HL-60 (cell line): ENCODE data around the gene EYA2.

Source experiments
- DNase-seq, 2 experiments: peaks; one replicate each; pipeline ENCODE4 v3.0.0-alpha.2; 2010 to 2020; ENCODE audit warnings: low read depth in 1 of 2, low spot score in 1 of 2
- H3K27ac ChIP-seq: fragments of 250-450 bp; sonication (Bioruptor Pico); replicated peaks from 2 replicates; pipeline ENCODE4 v1.5.1; 2020; ENCODE audit warnings: mild to moderate bottlenecking, moderate library complexity
- H3K27me3 ChIP-seq: fragments of 250-450 bp; sonication (Bioruptor Pico); 2 replicates; pipeline ENCODE4 v1.5.1; 2021; ENCODE audit warnings: mild to moderate bottlenecking, moderate library complexity; ENCODE audit not compliant: insufficient read depth, poor library complexity, severe bottlenecking
- H3K4me3 ChIP-seq: replicated peaks from 2 replicates; pipeline ENCODE4 v1.5.1; 2011; ENCODE audit warnings: mild to moderate bottlenecking, control low read depth, low read length; ENCODE audit not compliant: insufficient read depth
- CTCF ChIP-seq: IDR thresholded peaks from one replicate; pipeline ENCODE4 v1.5.1; 2011; ENCODE audit warnings: low read length, control low read depth, inconsistent platforms; ENCODE audit not compliant: insufficient read depth
- GABPA ChIP-seq: IDR thresholded peaks from 2 replicates; pipeline ENCODE4 v1.6.1; 2012; ENCODE audit warnings: low read depth
- POLR2AphosphoS5 ChIP-seq: IDR thresholded peaks from 2 replicates; pipeline ENCODE4 v1.6.1; 2012; ENCODE audit warnings: low read depth
- SPI1 ChIP-seq: IDR thresholded peaks from 2 replicates; pipeline ENCODE4 v1.6.1; 2012; ENCODE audit warnings: low read depth, mild to moderate bottlenecking, borderline replicate concordance
- TF ChIP-seq, protein P1 (sequence below): IDR thresholded peaks from 2 replicates; pipeline ENCODE4 v1.6.1; 2012; ENCODE audit warnings: low read depth; ENCODE audit not compliant: insufficient replicate concordance

The EYA2 gene

DNA sequence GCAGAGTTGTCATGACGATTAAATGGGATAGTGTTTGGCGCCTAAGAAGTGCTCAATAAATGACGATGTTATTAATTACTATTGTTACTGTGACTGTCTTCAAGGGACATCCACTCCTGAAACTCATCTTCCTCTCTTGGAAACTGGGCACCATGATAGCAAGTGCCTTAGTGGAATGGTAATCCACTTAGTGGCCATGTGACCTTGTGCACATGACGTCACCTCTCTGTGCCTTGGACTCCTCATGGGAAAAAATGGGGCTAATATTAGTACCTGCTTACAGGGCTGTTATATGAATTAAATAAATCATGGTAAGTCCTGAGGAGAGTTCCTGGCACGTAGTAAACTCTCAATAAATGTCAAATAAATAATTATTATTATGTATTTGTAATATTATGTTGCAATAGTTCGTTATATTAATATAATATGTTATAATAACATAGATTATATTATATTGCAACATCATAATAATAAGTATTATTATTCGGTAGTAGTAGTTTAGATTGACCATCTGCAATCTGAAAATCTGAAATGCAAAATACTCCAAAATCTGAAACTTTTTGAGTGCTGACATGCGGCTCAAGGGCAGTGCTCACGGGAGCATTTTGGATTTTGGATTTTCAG lies 40.9 kb downstream of the EYA2 start:
- no peak for DNase-seq
- TF ChIP-seq POLR2AphosphoS5 (no peak), GABPA (no peak), CTCF (no peak), SPI1 (no peak)
- TF ChIP-seq, protein P1, sequence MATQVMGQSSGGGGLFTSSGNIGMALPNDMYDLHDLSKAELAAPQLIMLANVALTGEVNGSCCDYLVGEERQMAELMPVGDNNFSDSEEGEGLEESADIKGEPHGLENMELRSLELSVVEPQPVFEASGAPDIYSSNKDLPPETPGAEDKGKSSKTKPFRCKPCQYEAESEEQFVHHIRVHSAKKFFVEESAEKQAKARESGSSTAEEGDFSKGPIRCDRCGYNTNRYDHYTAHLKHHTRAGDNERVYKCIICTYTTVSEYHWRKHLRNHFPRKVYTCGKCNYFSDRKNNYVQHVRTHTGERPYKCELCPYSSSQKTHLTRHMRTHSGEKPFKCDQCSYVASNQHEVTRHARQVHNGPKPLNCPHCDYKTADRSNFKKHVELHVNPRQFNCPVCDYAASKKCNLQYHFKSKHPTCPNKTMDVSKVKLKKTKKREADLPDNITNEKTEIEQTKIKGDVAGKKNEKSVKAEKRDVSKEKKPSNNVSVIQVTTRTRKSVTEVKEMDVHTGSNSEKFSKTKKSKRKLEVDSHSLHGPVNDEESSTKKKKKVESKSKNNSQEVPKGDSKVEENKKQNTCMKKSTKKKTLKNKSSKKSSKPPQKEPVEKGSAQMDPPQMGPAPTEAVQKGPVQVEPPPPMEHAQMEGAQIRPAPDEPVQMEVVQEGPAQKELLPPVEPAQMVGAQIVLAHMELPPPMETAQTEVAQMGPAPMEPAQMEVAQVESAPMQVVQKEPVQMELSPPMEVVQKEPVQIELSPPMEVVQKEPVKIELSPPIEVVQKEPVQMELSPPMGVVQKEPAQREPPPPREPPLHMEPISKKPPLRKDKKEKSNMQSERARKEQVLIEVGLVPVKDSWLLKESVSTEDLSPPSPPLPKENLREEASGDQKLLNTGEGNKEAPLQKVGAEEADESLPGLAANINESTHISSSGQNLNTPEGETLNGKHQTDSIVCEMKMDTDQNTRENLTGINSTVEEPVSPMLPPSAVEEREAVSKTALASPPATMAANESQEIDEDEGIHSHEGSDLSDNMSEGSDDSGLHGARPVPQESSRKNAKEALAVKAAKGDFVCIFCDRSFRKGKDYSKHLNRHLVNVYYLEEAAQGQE = no peak
- no peak overlapping the region for H3K27ac ChIP-seq
- H3K4me3 ChIP-seq = no peak overlapping the region
- no peaks in the 10 kb centered on the region for H3K27me3 ChIP-seq

GRCh38 chr20:46936415-46937156 lies 41.9 kb downstream of the EYA2 start:
- TF ChIP-seq CTCF (no peak), SPI1 (no peak), GABPA (no peak), POLR2AphosphoS5 (no peak)
- TF ChIP-seq, protein P1 = no peak
- H3K27ac ChIP-seq = no peak overlapping the region
- H3K4me3 ChIP-seq = no peak overlapping the region
- H3K27me3 ChIP-seq = no peaks in the 10 kb centered on the region
- no peak for DNase-seq

DNA sequence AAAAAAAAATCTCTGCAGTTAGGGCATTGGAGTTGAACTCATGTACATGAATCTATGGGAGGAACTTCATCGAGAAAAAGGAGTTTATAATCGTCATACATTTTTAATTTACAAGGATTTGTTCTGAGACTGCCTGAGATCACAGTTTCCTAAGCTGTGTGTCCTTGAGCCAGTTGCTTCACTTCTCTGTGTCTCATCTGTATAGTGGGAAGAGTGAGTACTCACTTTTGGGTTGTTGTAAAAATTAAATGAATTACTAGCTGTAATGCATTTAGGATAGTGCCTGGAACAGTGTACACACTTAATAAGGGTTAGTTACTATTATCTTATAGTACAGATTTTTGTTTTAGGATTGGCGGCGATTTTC lies 42.5 kb downstream of the EYA2 start:
- Histone ChIP-seq H3K4me3 (no peak overlapping the region), H3K27me3 (no peaks in the 10 kb centered on the region), H3K27ac (no peak overlapping the region)
- TF ChIP-seq, protein P1 = no peak
- no peak for TF ChIP-seq GABPA
- TF ChIP-seq SPI1 = no peak
- no peak for TF ChIP-seq POLR2AphosphoS5
- DNase-seq = no peak
